Omental fat pad (tissue), 4 donors: Measurements from ENCODE around the gene PIEZO1. TPM values are rescaled to one million over a fixed set of nuclear protein-coding genes. Genes with fewer than 3 reads are reported as not detected.
A peak's percentile ranks its signal among the peaks of the same experiment; 100 is the strongest.

Source experiments
- ATAC-seq: fragments of 150-250 bp; one replicate; pipeline ENCODE4 v1.9.1; 2016; ENCODE audit warnings: mild to moderate bottlenecking, moderate library complexity; ENCODE audit not compliant: low FRiP score
- DNase-seq: peaks from one replicate; pipeline ENCODE4 v3.0.0-alpha.2; 2019; ENCODE audit warnings: low spot score
- CTCF ChIP-seq, 3 donors: fragments of 450-650 bp; IDR thresholded peaks; one replicate each; pipeline ENCODE4 v1.5.1; 2016 to 2017; ENCODE audit warnings: antibody characterized with exemption in 3 of 3, mild to moderate bottlenecking in 3 of 3, moderate library complexity in 2 of 3
- total RNA-seq, 4 donors: library from RNA; depleted of rRNA; stranded (reverse); fragments of >200 nt; gene quantifications; one replicate each; pipeline ENCODE4 v1.1.0, GENCODE V29; 2016

PIEZO1 gene
- total RNA-seq, 4 donors from 2014 or later: 151 to 315 (median 249) TPM

- DNase-seq (no peak), ATAC-seq (no peak)
- no peak for TF ChIP-seq CTCF (IDR thresholded peaks at IDR 0.05)
These were observed 31.0 kb upstream of the PIEZO1 start for GRCh38 chr16:88815901-88816589.

GRCh38 chr16:88815227-88815626, 30.2 kb upstream of the PIEZO1 start:
- TF ChIP-seq CTCF (IDR thresholded peaks at IDR 0.05): no peak
- ATAC-seq: no peak

DNA sequence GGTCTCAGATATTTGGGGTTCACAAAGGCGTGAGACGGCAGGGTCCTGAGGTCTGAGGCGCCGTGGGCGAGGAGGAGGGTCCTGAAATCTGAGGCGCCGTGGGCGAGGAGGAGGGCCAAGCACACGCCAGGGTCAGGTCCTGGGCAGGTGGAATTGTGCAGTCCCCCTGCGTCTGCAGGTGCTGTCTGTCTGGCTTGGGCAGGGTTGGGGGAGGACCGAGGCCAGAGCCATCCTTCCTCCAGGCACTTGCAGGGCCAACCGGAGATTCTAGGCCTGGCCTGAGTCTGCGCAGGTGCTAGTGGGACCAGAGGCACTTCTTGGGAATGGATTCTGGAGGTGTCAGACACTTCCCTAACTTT, 29.1 kb upstream of the PIEZO1 start:
- DNase-seq (no peak), ATAC-seq (no peak)
- TF ChIP-seq CTCF (IDR thresholded peaks at IDR 0.05): no peak

More at GRCh38 chr16:88815227-88815626, 30.2 kb upstream of the PIEZO1 start:
- DNase-seq: no peak

DNA sequence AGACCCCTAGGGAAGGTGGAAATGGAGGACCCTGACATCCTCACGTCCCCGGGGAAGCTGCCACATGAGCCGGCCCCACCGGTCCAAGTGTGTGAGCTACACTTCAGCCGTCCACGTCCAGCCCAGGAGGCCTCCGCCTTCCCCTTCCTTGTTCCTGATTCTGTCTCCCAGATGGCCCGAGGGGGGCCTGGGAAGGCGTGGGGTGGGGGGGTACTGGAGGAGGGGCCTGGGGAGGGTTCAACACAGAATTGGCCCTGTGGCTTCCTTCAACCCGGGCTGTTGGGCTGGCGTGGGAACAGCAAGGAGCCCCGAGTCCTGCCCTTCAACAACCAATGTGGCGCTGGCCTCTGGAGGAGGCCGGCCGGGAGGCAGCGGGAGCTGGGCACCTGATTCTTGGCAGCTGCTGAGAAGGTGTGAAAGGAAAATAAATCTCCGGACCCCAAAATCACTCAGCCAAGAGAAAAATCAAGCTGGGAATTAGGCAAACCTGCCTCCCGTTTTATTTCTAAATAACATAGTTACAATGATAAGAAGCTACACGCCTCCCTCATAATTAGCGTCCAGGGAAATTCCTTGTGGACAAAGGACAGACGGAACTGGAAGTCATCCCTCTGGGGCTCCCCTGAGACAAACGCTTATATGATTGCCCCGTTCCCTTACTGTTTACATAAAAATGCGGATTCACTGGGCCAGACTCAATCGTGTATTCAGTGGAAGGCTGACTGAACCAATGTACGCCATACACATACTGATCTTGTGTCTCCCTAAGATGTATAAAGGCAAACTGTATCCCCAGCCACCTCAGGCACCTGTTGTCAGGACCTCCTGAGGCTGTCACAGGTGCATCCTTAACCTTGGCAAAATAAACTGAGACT, 28.5 kb upstream of the PIEZO1 start:
- no peak for DNase-seq
- no peak for TF ChIP-seq CTCF (IDR thresholded peaks at IDR 0.05)
- no peak for ATAC-seq

DNA sequence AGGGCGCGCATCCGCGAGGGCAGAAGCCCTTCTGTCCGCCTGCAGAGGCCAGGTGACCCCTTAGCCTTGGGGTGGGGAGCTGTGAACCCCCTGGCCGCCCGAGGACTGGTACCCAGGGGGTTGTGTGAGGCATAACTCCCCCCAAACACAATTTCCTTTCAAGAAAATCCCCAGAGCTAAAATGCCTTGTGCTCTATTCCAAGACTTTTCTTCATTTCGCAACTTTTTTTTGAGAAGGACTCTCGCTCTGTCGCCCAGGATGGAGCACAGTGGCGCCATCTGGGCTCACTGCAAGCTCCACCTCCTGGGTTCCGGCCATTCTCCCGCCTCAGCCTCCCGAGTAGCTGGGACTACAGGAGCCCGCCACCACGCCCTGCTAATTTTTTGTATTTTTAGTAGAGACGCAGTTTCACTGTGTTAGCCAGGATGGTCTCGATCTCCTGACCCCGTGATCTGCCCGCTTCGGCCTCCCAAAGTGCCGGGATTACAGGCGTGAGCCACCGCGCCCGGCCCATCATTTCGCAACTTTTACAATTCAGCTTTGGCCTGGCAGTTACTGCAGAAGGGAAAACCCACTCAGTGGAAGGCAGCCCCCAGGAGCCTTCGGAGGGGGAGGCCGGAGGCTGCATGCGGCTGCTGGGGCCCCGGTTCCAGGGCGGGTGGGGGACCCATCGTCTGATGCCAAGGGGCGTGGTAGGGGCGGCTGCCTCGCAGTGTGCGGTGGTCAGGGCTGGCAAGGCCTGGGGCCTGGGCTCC, 27.7 kb upstream of the PIEZO1 start:
- DNase-seq (no peak), ATAC-seq (no peak)
- TF ChIP-seq CTCF (IDR thresholded peaks at IDR 0.05): no peak

DNA sequence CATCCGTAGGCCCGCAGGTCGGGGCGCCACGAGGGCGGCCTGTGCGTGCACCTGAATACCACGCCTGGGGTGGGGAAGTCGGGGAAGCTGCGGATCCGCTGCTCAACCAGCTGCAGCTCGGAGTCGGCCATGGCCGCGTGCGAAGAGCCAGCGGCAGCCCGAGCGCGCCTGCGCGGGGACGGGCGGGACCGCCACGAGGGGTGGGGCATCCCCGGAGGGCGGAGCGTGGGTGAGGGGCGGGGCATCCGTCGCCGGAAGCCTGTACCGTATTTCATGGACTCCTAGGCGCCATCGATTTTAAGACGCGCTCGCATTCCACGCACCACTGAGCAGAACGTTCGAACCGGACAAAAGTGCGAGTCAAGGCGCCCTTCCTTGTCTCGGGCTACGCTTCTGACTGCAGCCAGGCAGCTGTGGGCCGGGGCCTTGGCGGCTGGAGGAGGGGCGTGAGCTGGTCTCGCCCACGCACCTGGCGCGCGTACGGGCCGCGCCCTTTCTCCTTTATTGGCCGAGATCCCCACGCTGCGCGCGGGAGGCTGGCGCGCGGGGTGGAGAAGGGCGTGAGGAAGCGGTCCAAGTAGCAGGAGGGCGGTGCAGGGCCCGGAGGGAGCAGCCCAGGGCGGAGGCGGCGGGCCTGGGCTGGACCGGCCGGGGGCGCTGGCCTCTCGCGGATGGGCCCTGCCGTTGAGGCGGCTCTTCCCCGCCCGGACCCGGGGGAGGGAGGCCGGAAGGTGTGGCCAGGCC, 26.9 kb upstream of the PIEZO1 start, which contains the start of gene APRT:
Gene APRT, minus strand, starts transcription at position 160 of the 744 bp plus-strand sequence. Its CDS starts 29 bp downstream, at position 131.
- TF ChIP-seq CTCF (IDR thresholded peaks at IDR 0.05): no peak
- peak; percentile 89 for ATAC-seq
- DNase-seq: peak; percentile 66
